K562 (cell line): ENCODE measurements around the gene FGF22. TPM values are rescaled to one million over a fixed set of nuclear protein-coding genes. Genes with fewer than 3 reads are reported as not detected.

Source experiments
- ATAC-seq: fragments of 200-7000 bp; cut with Tn5 transposase; 3 replicates; pipeline ENCODE4 v1.9.1; 2020; ENCODE audit warnings: moderate library complexity
- BruUV-seq: library from RNA; stranded (reverse); fragments of 400-500 nt; replicated peaks from 2 replicates; lab custom pipeline; 2021; lab: Mats Ljungman, UMichigan
- CTCF ChIA-PET: fragments of 300-600 bp; formaldehyde crosslinking; extraction: SDS; loops from one replicate; lab custom pipeline; 2021; ENCODE audit warnings: low intra/inter-chr PET ratio; lab: Yijun Ruan, JAX
- POLR2A ChIA-PET: fragments of 300-600, 350-650 bp; sonication (Branson Sonifier 250); formaldehyde crosslinking; extraction: SDS; loops from one replicate; lab custom pipeline; 2021; ENCODE audit warnings: antibody characterized with exemption, inconsistent platforms; lab: Yijun Ruan, JAX
- DNase-seq, 4 experiments: peaks; one replicate each; pipeline versions ENCODE4 v3.0.0 to v3.0.0-alpha.2; 2011 to 2018; ENCODE audit warnings: low spot score in 3 of 4, mixed read lengths in 3 of 4; ENCODE audit errors: extremely low read depth in 1 of 4
- FAIRE-seq: peaks from 2 replicates; lab custom pipeline; 2011; peaks lifted over from hg19 to GRCh38; lab: Jason Lieb, UNC
- H2AFZ ChIP-seq: 2 replicates; pipeline ENCODE4 v1.6.0; 2011; ENCODE audit warnings: low read depth, low read length, control low read depth, inconsistent platforms
- H3K27ac ChIP-seq: fragments of 200-600 bp; 3 replicates; pipeline ENCODE4 v1.8.0; 2011; ENCODE audit warnings: low read depth, mild to moderate bottlenecking, control low read depth, inconsistent platforms, low read length, moderate library complexity, mixed read lengths; ENCODE audit errors: extremely low read depth
- H3K27me3 ChIP-seq, 2 experiments: fragments of 300-600 bp in 1 of 2; 2 replicates in 1 of 2; 3 replicates in 1 of 2; pipeline versions ENCODE4 v1.6.0 to v1.8.0; 2011; ENCODE audit warnings: inconsistent platforms in 2 of 2, low read length in 2 of 2, mild to moderate bottlenecking in 1 of 2, mixed read lengths in 1 of 2, moderate library complexity in 1 of 2; ENCODE audit not compliant: control insufficient read depth in 2 of 2, insufficient read depth in 2 of 2
- H3K36me3 ChIP-seq: fragments of 300-600 bp; 3 replicates; pipeline ENCODE4 v1.8.0; 2011; ENCODE audit warnings: mild to moderate bottlenecking, low read length, inconsistent platforms; ENCODE audit not compliant: control insufficient read depth, insufficient read depth
- H3K4me1 ChIP-seq, 2 experiments: fragments of 200-600 bp in 1 of 2; replicated peaks in 1 of 2; 2 replicates in 1 of 2; 3 replicates in 1 of 2; pipeline versions ENCODE4 v1.5.1 to v1.8.0; 2011; ENCODE audit warnings: inconsistent platforms in 2 of 2, low read length in 2 of 2, mild to moderate bottlenecking in 1 of 2, mixed read lengths in 1 of 2, moderate library complexity in 1 of 2; ENCODE audit not compliant: control insufficient read depth in 2 of 2, insufficient read depth in 2 of 2
- H3K4me2 ChIP-seq: 2 replicates; pipeline ENCODE4 v1.6.1; 2011; ENCODE audit warnings: low read length, control low read depth, inconsistent platforms, mixed read lengths; ENCODE audit not compliant: insufficient read depth
- H3K4me3 ChIP-seq: fragments of 200-600 bp; sonication (generic), shearing (Covaris generic); 2 replicates; pipeline ENCODE4 v1.5.1; 2016; ENCODE audit warnings: control low read depth, inconsistent platforms
- H3K79me2 ChIP-seq: fragments of 200-600 bp; 3 replicates; pipeline ENCODE4 v1.8.0; 2011; ENCODE audit warnings: low read length, inconsistent platforms; ENCODE audit not compliant: control insufficient read depth, insufficient read depth
- H3K9ac ChIP-seq, 2 experiments: 2 replicates each; pipeline versions ENCODE4 v1.6.0 to v1.6.1; 2011; ENCODE audit warnings: low read depth in 2 of 2, low read length in 2 of 2, control low read depth in 1 of 2, inconsistent platforms in 1 of 2, mild to moderate bottlenecking in 1 of 2, mixed read lengths in 1 of 2; ENCODE audit not compliant: insufficient read depth in 1 of 2
- H3K9me1 ChIP-seq: one replicate; pipeline ENCODE4 v1.6.0; 2011; ENCODE audit warnings: inconsistent platforms, mild to moderate bottlenecking, low read length, moderate library complexity; ENCODE audit not compliant: control insufficient read depth, insufficient read depth
- H3K9me3 ChIP-seq: replicated peaks from 2 replicates; pipeline ENCODE4 v1.5.1; 2011; ENCODE audit warnings: low read depth, low read length, inconsistent platforms; ENCODE audit not compliant: control insufficient read depth, insufficient read depth
- H4K20me1 ChIP-seq: replicated peaks from 2 replicates; pipeline ENCODE4 v1.6.1; 2011; ENCODE audit warnings: low read length, inconsistent platforms, mixed read lengths; ENCODE audit not compliant: control insufficient read depth, insufficient read depth
- POLR2G ChIP-seq: fragments of 200-400 bp; formaldehyde crosslinking; IDR thresholded peaks from 2 replicates; pipeline ENCODE4 v1.6.1; 2017; ENCODE audit warnings: low read depth, mild to moderate bottlenecking, antibody characterized with exemption, low read length, moderate library complexity
- RBFOX2 ChIP-seq: fragments of 200-400 bp; formaldehyde crosslinking; IDR thresholded peaks from 2 replicates; pipeline ENCODE4 v1.6.1; 2017; ENCODE audit warnings: low read depth, mild to moderate bottlenecking, low read length, moderate library complexity
- WGBS: fragments of 100-300 bp; shearing (Covaris generic); methylation state at CpG from one replicate; pipeline ENCODE4 v1.1.6; 2016; ENCODE audit warnings: low coverage, mixed read lengths; ENCODE audit not compliant: insufficient coverage; ENCODE audit errors: missing lambda C conversion rate; 5-methylcytosine and 5-hydroxymethylcytosine counted together
- in situ Hi-C: fragments of 300-500 bp; cut with MboI; formaldehyde crosslinking; loops from 4 replicates; pipeline ENCODE4 v1.15.0; 2018; ENCODE audit warnings: inconsistent platforms, mixed read lengths
- intact Hi-C: fragments of 100-400 bp; cut with micrococcal nuclease; formaldehyde crosslinking; loops from 2 replicates; pipeline ENCODE4 v1.14.2; 2022
- polyA plus RNA-seq, 8 experiments: library from polyadenylated mRNA; depleted of rRNA in 4 of 8; stranded (reverse) in 5 of 8; unstranded in 3 of 8; fragments of >200 nt; fragmentation: Nextera tagmentation in 2 of 8; fragmentation: Illumina TruSeq in 1 of 8; extraction: Ambion mirVana in 2 of 8; extraction: Trizol in 1 of 8; gene quantifications; 2 replicates each; pipeline versions ENCODE4 v1.2.1 to v1.2.3, GENCODE V29; 2011 to 2014; ENCODE audit warnings: inconsistent platforms in 1 of 8, missing spikeins in 1 of 8
- total RNA-seq, 7 experiments: library from RNA; depleted of rRNA in 6 of 7; stranded (reverse); fragments of >200 nt in 6 of 7; fragmentation: Illumina TruSeq in 2 of 7; extraction: Trizol in 2 of 7; gene quantifications; 2 replicates each; pipeline versions ENCODE4 v1.2.1 to v1.2.3, GENCODE V29; 2011 to 2021; ENCODE audit warnings: low replicate concordance in 1 of 7
- TF ChIP-seq, protein P1 (sequence below): fragments of 450-650 bp; conservative IDR thresholded peaks from 2 replicates; pipeline ENCODE4 v1.6.1; 2016; ENCODE audit warnings: missing genetic modification characterization, low read depth, mild to moderate bottlenecking, missing compliant biosample characterization, moderate library complexity

Gene FGF22
- total and polyA plus RNA-seq, 9 of the 15 experiments (the other 6 are each of a cell fraction or from before 2014, with no cell fraction given), result 0.14 to 2.2 (median 0.86) TPM; not detected in 4

DNA sequence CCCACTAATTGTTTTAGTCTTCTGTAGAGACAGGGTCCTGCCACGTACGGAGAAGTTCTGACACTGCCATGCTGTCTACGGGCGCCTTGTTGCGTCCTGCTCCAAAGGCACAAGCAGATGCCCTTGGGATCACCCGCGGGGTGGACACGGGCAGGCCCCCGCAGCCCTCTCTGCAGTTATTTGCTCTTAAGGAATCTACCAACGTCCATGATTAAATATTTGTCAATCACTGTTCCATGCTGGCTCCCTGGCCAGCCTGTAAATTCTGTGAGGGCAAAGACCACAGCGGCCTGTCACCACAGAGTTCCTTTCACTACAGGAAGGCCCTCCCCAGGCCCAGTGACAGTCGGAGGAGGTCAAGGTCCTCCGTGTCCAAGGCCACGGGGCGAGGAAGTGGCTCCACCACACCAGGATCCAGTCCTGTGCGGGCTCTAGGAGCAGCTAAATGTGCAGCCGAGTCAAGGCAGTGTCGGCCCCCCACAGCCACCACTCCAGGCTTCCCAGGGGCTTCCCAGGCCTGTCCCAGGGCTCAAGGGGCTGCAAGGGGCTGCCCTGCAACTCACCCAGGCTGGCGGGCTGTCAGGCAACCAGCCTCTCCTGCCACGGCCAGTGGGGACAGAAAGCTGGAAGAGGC is 21.2 kb downstream of the FGF22 start:
- intact Hi-C loops (no loop called here), in situ Hi-C loops (no loop called here)
- H3K4me2 ChIP-seq, result peak overlapping the region; percentile 88
- H2AFZ ChIP-seq, result no peak overlapping the region
- H3K79me2 ChIP-seq, result peaks cover 71% of the 10 kb centered on the region
- no peak for DNase-seq
- H3K9ac ChIP-seq, result peak overlapping the region; percentile 97
- TF ChIP-seq POLR2G (peak; percentile 30; the same call in 1 of the 2 replicates), RBFOX2 (peak; percentile 44)
- TF ChIP-seq, protein P1, sequence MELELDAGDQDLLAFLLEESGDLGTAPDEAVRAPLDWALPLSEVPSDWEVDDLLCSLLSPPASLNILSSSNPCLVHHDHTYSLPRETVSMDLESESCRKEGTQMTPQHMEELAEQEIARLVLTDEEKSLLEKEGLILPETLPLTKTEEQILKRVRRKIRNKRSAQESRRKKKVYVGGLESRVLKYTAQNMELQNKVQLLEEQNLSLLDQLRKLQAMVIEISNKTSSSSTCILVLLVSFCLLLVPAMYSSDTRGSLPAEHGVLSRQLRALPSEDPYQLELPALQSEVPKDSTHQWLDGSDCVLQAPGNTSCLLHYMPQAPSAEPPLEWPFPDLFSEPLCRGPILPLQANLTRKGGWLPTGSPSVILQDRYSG (tag), result no peak
- H4K20me1 ChIP-seq, result peaks cover 46% of the 10 kb centered on the region
- WGBS, result 59% methylated on average over 17 of the region's 20 CpGs
- H3K4me1 ChIP-seq, result peaks cover 21 to 77% of the 10 kb centered on the region in 2 experiments
- ATAC-seq, result no peak
- peak; percentile 44 for FAIRE-seq
- H3K36me3 ChIP-seq, result peaks cover 57% of the 10 kb centered on the region; the same call in 2 of the 3 replicates
- H3K9me1 ChIP-seq, result peaks cover 14% of the 10 kb centered on the region
- peak overlapping the region; percentile 100 for H3K4me3 ChIP-seq
- BruUV-seq, result no TSS peak
- peak overlapping the region; percentile 98 for H3K27ac ChIP-seq
- CTCF ChIA-PET, result no interaction called here
- H3K27me3 ChIP-seq, result no peaks in the 10 kb centered on the region
- peaks cover 5% of the 10 kb centered on the region for H3K9me3 ChIP-seq
- POLR2A ChIA-PET, result interaction anchor here (0.6 kb wide), 1 partner anchor 246 kb away, joined by 4 read pairs; no protein-coding TSS in a partner anchor
